Stimulated activated CD4-positive, alpha-beta T cell treated with anti-CD3 and anti-CD28 coated beads, TNF-alpha, amount 100 ng/mL, for 48 hours (primary cell): ENCODE results near the gene U2AF2.

Experiments used
- DNase-seq, 3 donors: peaks; one replicate each; pipeline ENCODE4 v3.0.0-alpha.2; 2020; ENCODE audit warnings: low read depth in 3 of 3

U2AF2 gene

GRCh38 chr19:55654868-55655647 lies at the start of gene U2AF2:
Gene U2AF2, plus strand, starts transcription at chr19:55655035. Its CDS starts 70 bp downstream, at chr19:55655105.
- peak; percentile 93 to 96 (median 94) for DNase-seq

- DNase-seq = peak; percentile 98 to 99 (median 99)
These were observed 49.6 kb upstream of the U2AF2 start for GRCh38 chr19:55605207-55605636.

- peak; percentile 50 to 70 (median 54) for DNase-seq
These were observed 49.0 kb upstream of the U2AF2 start, which contains the start of gene ZNF865 for GRCh38 chr19:55605637-55606470. Gene ZNF865, plus strand, starts transcription at chr19:55605647. Its CDS starts 7,972 bp downstream, at chr19:55613619.

- DNase-seq = no peak
These were observed 48.4 kb upstream of the U2AF2 start for GRCh38 chr19:55606471-55606787.

- no peak for DNase-seq
These were observed 48.0 kb upstream of the U2AF2 start for GRCh38 chr19:55606817-55607216.

- DNase-seq = no peak
These were observed 45.5 kb upstream of the U2AF2 start for GRCh38 chr19:55609326-55609725.

- DNase-seq = no peak
These were observed 43.4 kb upstream of the U2AF2 start for GRCh38 chr19:55611300-55611982.

- DNase-seq = no peak
These were observed 42.7 kb upstream of the U2AF2 start for GRCh38 chr19:55611983-55612645.

- no peak for DNase-seq
These were observed 41.4 kb upstream of the U2AF2 start for GRCh38 chr19:55613396-55613795.

- no peak for DNase-seq
These were observed 40.7 kb upstream of the U2AF2 start for GRCh38 chr19:55613930-55614710.

- no peak for DNase-seq
These were observed 39.9 kb upstream of the U2AF2 start for GRCh38 chr19:55614711-55615542.

- no peak for DNase-seq
These were observed 39.1 kb upstream of the U2AF2 start for GRCh38 chr19:55615543-55616394.

GRCh38 chr19:55616395-55616875 lies 38.4 kb upstream of the U2AF2 start:
- no peak for DNase-seq

- DNase-seq = no peak
These were observed 37.4 kb upstream of the U2AF2 start for GRCh38 chr19:55617426-55617825.

- no peak for DNase-seq
These were observed 36.4 kb upstream of the U2AF2 start for GRCh38 chr19:55618426-55618825.

GRCh38 chr19:55619286-55619685 lies 35.5 kb upstream of the U2AF2 start:
- no peak for DNase-seq

- no peak for DNase-seq
These were observed 34.2 kb upstream of the U2AF2 start for GRCh38 chr19:55620410-55621204.

GRCh38 chr19:55621205-55621672 lies 33.6 kb upstream of the U2AF2 start:
- no peak for DNase-seq
